ENCODE data around the gene NRXN3.

DNA sequence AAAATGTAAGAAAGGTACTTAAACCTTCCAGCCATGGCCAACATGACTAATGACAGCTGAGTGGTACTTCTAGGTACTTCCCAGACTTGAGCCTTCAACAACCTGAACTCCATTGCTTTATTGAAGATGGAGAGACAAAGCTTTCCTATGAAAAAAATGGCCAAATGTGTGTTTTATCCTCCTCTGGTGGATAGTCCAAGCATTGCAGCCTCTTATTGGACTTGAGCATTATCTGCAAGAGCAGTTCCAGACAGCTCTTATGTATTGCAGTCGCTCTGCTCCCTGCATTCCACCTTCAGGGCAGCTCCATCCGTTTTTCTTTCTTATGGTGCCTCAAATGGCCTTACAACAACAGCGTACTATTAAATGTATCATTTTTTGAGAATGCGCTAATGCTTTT, 588.2 kb downstream of the NRXN3 start:
- TF ChIP-seq, protein P1, sequence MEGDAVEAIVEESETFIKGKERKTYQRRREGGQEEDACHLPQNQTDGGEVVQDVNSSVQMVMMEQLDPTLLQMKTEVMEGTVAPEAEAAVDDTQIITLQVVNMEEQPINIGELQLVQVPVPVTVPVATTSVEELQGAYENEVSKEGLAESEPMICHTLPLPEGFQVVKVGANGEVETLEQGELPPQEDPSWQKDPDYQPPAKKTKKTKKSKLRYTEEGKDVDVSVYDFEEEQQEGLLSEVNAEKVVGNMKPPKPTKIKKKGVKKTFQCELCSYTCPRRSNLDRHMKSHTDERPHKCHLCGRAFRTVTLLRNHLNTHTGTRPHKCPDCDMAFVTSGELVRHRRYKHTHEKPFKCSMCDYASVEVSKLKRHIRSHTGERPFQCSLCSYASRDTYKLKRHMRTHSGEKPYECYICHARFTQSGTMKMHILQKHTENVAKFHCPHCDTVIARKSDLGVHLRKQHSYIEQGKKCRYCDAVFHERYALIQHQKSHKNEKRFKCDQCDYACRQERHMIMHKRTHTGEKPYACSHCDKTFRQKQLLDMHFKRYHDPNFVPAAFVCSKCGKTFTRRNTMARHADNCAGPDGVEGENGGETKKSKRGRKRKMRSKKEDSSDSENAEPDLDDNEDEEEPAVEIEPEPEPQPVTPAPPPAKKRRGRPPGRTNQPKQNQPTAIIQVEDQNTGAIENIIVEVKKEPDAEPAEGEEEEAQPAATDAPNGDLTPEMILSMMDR (conservative IDR thresholded peaks at IDR 0.05; ENCODE audit: low read depth, low read length): peak; percentile 59
- TF ChIP-seq EZH2 (IDR thresholded peaks at IDR 0.05; ENCODE audit: low read length, unreplicated experiment): no peak
